Cardiac fibroblast (primary cell): ENCODE data around the gene DCTN3.

Experiments
- DNase-seq, 2 donors: peaks; one replicate each; pipeline versions ENCODE4 v3.0.0 to v3.0.0-alpha.2; 2010; ENCODE audit warnings: low read depth in 2 of 2
- H3K4me3 ChIP-seq, 2 donors: replicated peaks in 1 of 2; 1 replicate in 1 of 2; 2 replicates in 1 of 2; pipeline ENCODE4 v1.5.1; 2011; ENCODE audit warnings: low read depth in 2 of 2, low read length in 2 of 2, mild to moderate bottlenecking in 2 of 2, moderate library complexity in 1 of 2
- CTCF ChIP-seq: IDR thresholded peaks from one replicate; pipeline ENCODE4 v1.5.1; 2011; ENCODE audit warnings: low read depth, mild to moderate bottlenecking, low read length, inconsistent platforms

DCTN3 gene

DNA sequence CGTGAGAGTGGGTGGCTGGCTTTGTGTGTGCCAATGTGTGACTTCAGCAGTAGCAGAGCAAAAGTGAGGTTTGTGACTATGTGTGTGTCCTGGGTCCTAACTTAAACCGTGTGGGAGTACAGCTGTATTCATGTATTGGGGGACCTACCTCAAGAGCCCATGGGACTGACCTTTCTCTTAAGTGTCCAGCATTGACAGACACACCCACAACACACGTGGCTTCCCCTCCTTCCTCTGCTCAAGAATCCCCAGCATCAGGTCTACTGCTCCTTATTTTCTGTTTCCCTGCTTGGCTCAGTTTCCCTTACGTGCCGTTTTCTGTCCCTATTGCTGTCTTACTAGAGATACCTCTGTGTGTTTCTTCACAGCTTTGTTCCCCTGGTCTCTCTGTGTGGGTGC, 32.3 kb upstream of the DCTN3 start:
- DNase-seq, result peak in 1 of 2 donors; percentile 31
- peak overlapping the region; percentile 25 to 42 for H3K4me3 ChIP-seq
- TF ChIP-seq CTCF, result no peak

DNA sequence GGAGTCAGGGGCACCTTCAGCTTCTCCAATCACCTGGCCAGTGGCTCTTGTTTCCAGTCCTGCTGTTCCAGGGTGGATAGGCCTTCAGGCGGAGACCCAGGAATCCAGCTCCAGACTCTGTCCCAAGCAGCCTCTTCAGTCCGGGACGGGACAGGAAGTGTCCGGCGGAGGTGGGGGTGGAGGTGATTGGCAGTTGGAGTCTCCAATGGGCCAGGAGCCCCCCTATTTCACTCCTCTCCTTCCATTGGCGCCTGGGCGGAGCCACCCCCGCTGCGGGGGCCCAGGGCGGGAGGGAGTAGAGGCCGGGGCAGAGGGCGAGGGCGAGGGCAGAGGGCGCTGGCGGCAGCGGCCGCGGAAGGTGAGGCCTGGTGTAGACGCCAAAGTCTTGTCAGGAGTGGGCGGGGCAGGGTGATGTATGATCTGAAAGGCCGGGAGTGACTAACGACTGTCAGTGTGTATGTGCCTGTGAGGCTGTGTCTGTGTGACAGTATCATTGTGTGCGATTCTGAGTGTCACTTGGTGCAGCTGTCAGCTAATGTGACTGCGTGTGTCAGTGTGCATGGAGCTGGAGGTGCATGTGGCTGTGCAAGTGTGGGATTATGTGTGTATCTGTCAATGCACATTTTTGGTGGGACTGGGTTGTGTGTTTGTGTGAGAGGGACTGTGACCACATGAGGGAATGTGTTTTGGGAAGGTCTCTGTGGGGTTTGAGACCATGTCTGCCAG, 31.7 kb upstream of the DCTN3 start, which contains the start of gene IL11RA:
Gene IL11RA, plus strand, starts transcription at position 310 of the 726 bp plus-strand sequence. CDS start 3,033 bp downstream, outside the sequence.
- DNase-seq, result peak; percentile 89 to 91
- no peak for TF ChIP-seq CTCF
- peak within 1 kb of the TSS; percentile 25 to 42 for H3K4me3 ChIP-seq

DNA sequence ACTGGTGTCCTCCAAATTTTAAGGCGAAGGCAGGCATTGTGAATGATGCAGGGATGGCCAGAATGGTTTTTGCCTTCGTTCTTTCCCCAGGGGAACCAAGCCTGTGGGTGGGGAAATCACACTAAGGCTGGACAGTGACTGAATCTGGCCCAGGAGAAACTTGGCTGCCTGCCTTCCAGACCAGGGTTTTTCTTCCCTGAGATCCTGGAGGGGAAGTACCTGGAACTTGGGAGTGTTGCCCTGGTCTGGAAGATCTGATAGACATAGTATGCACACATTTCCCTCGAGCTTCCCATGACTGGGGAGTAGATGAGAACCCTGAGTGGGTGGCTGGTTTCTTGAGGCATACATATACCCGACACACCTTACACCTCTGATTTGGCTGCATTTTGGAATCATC, 31.0 kb upstream of the DCTN3 start:
- H3K4me3 ChIP-seq, result peak overlapping the region; percentile 25 to 42
- TF ChIP-seq CTCF, result no peak
- peak; percentile 64 to 71 for DNase-seq

DNA sequence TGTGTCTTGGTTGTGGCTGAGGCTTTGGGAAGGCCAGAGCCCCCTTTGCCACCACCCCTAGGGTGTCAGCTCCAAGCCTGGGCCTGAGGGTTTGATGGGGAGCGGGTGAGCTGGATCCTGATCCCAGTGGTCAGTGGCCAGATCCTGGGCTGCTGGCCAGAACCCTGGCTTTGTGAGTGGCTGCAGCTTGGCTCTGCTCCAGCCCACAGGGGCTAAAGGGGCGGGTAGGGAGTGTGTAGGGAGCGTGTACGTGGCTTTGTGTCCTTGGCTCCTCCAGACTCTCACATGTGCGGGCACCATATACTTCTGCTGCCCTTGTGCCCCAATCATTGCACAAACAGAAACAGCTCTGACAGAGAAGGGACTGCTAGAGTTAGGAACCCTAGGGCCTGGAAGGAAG, 30.5 kb upstream of the DCTN3 start:
- no peak for TF ChIP-seq CTCF
- no peak overlapping the region for H3K4me3 ChIP-seq
- DNase-seq, result peak; percentile 25 to 65

- no peak overlapping the region for H3K4me3 ChIP-seq
- no peak for TF ChIP-seq CTCF
- DNase-seq, result no peak
These were observed 28.4 kb upstream of the DCTN3 start for GRCh38 chr9:34648673-34649072.

GRCh38 chr9:34647651-34648050, 27.4 kb upstream of the DCTN3 start:
- no peak for DNase-seq
- no peak for TF ChIP-seq CTCF
- peak overlapping the region; percentile 61 to 76 for H3K4me3 ChIP-seq

- no peak for TF ChIP-seq CTCF
- peak overlapping the region; percentile 61 to 76 for H3K4me3 ChIP-seq
- DNase-seq, result no peak
These were observed 26.7 kb upstream of the DCTN3 start for GRCh38 chr9:34647084-34647403.
